ENCODE data around the gene CYP27A1.

The CYP27A1 gene

DNA sequence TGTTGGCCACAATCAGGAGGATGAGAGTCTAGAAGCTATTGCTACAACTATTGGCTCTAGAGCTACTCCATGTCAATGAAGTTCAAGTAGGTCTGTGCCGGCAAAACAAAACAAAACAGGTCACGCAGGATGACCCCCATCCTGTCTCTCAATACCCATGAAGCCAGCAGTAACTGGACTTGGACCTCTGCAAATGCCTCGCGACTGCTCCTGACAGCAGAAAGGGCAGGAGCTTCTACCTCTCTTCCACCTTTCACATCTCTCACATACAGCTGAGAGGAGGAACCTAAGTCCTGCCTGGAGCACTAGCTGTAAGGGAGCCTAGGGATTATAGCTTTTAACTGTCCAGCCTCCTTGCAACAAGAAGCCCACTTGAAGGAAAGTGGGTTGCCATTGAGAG, 33.7 kb downstream of the CYP27A1 start:
- TF ChIP-seq, protein P1, sequence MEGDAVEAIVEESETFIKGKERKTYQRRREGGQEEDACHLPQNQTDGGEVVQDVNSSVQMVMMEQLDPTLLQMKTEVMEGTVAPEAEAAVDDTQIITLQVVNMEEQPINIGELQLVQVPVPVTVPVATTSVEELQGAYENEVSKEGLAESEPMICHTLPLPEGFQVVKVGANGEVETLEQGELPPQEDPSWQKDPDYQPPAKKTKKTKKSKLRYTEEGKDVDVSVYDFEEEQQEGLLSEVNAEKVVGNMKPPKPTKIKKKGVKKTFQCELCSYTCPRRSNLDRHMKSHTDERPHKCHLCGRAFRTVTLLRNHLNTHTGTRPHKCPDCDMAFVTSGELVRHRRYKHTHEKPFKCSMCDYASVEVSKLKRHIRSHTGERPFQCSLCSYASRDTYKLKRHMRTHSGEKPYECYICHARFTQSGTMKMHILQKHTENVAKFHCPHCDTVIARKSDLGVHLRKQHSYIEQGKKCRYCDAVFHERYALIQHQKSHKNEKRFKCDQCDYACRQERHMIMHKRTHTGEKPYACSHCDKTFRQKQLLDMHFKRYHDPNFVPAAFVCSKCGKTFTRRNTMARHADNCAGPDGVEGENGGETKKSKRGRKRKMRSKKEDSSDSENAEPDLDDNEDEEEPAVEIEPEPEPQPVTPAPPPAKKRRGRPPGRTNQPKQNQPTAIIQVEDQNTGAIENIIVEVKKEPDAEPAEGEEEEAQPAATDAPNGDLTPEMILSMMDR (IDR thresholded peaks at IDR 0.05; ENCODE audit: borderline replicate concordance, insufficient read depth, low read depth, low read length): no peak
- no peak overlapping the region for H3K4me3 ChIP-seq (ENCODE audit: low read depth, low read length)

DNA sequence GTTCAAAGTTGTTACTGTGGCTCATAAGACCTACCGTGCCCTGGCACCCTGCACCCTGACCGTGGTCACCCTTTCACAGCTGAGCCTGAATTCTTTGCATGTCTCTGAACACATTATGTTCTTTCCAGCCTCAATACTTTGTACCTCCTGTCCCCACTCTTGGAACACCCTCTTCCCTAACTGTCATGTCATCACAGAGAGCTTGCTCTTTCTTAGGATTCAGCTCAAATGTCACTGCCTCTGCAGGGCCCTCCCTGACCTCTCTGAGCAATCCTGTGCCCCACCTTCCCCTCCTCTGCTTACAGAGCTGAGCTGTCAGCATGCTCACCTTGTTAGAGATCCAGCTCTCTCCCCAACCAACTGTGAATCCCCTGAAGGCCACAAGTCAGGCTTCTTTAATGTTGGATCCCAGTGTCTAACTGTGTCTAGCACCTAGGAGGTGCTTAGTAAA, 34.6 kb downstream of the CYP27A1 start:
- TF ChIP-seq, protein P1 (IDR thresholded peaks at IDR 0.05; ENCODE audit: borderline replicate concordance, insufficient read depth, low read depth, low read length): no peak
- H3K4me3 ChIP-seq (ENCODE audit: low read depth, low read length): no peak overlapping the region

DNA sequence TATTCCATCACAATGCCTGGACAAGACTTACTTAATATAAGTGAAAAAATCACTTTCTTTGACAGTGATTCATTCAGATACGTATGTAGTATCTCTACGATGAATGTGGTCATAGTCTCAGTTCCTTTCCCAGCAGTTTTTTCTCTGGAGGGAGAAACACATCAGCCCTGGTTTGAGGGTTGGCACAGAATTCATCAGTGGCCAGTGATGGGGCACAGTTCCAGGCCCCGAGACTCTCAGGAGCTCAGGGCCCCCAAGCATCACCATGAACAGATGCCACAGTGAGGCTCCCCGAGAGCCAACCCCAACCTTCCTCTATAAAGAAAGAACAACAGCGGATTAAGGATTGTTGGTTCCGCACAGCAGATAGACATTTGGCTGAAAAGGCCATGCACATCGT, 37.1 kb downstream of the CYP27A1 start:
- TF ChIP-seq, protein P1 (IDR thresholded peaks at IDR 0.05; ENCODE audit: borderline replicate concordance, insufficient read depth, low read depth, low read length): no peak
- no peak overlapping the region for H3K4me3 ChIP-seq (ENCODE audit: low read depth, low read length)

DNA sequence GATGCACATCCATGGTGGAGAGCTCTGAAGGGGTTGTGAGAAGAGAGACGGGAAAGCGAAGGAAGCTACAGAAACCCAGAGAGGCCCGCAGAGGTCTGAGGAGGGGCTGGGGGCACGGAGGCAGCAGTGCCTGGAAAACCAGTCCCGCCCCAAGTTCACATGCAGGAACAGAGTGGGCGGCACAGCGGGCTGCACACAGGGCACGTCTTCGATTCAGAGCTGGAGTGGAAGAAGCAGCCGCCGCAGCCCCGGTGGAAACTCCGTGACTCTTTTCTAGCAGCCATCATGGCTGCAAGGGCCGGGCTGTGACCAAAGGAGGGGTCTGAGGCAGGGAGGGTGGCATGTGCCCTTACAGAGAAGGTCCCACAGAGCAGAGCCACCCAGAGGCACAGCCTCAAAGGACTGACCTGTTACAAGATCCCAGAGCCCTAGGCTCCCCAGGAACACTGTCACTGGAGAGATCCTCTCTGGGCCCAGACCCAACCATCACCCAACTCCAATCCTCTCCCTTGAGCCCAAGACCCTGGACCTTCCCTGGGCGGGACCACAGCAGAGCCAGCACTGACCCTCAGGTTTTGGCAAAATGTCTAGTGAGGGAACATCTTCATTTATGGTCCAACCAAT, 38.9 kb downstream of the CYP27A1 start:
- TF ChIP-seq, protein P1 (IDR thresholded peaks at IDR 0.05; ENCODE audit: borderline replicate concordance, insufficient read depth, low read depth, low read length): no peak
- H3K4me3 ChIP-seq (ENCODE audit: low read depth, low read length): no peak overlapping the region

DNA sequence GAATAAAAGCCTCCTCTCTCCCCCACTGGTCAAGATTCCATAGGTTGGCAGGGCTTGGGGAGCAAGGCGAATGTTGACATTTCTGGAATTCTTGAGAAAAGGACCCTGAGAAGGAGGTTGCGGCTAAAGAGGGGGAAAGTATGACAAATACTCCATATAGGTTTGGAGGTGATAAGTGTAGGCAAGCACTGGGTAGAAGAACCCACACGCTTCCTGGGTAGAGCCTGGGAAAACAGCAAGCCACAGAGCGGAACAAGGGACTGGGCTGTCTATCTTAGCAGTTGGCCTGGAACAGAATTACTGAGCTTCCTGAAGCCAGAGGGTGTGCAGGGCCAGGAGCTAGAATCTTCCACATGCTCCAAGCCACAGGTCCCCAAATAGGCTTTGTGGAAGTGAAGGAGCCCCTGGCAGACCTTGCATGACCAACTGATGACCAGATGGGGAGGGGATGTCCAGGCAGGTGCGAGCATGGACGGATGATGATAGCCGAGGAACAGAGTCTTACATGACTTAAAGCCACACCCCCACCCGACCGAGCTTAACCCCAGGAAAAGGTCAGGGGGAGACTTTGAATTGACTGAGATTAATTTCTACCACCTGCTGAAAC, 39.8 kb downstream of the CYP27A1 start:
- TF ChIP-seq, protein P1 (IDR thresholded peaks at IDR 0.05; ENCODE audit: borderline replicate concordance, insufficient read depth, low read depth, low read length): no peak
- no peak overlapping the region for H3K4me3 ChIP-seq (ENCODE audit: low read depth, low read length)

DNA sequence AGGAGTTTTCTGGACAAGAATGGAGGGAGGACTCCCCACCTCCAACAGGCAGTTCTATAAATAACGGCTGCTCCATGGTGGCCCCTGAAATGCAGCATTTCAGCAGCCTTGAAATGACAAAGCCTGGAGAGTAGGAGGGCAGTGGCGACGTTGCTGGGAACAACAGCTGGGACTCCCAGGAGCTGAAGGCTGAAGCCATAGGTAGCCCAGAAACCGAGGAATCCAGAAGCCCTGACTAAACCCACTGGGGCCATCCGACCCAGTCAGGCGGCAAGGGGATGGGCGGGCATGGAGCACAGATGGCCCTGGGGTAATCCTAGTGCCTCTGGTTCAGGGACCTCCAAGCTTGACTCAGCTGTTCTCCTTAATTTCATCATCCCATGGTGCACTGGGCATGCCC, 40.7 kb downstream of the CYP27A1 start:
- H3K4me3 ChIP-seq (ENCODE audit: low read depth, low read length): no peak overlapping the region
- TF ChIP-seq, protein P1 (IDR thresholded peaks at IDR 0.05; ENCODE audit: borderline replicate concordance, insufficient read depth, low read depth, low read length): no peak
